ENCODE measurements around the gene OR6C4.
"Not testable (repeated sequence)": the region's sequence is repeated elsewhere in the genome, so short reads cannot be mapped to it uniquely, and the experiment has no call there.

The OR6C4 gene

DNA sequence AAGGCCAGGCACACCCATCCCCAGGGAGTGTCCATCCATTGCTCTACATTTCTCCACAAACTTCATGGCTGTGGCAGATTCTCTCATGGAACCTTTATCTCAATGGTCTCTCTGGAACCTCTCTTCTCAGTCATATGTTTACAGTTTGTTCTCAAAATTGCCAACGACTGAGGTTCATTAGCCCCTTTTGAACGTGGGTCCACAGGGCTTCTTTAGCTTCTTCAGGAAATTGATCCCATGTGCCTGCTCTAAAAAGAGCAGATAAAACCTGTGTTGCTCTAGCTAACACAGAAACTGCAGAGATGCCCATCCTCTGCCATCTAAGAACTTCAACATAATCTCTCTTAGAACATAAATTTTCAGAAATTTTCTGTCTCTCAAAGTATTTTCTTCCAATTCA is at the start of gene OR6C4:
Gene OR6C4 (plus strand): TSS at position 301 of the 400 bp plus-strand sequence. CDS start 1,625 bp downstream, outside the sequence.
- no peak for DNase-seq (ENCODE audit: low read depth)

GRCh38 chr12:55499810-55500252 is 49.6 kb upstream of the OR6C4 start:
- no peak for DNase-seq (ENCODE audit: low read depth)

GRCh38 chr12:55501601-55502000 is 47.8 kb upstream of the OR6C4 start:
- DNase-seq (ENCODE audit: low read depth): no peak

DNA sequence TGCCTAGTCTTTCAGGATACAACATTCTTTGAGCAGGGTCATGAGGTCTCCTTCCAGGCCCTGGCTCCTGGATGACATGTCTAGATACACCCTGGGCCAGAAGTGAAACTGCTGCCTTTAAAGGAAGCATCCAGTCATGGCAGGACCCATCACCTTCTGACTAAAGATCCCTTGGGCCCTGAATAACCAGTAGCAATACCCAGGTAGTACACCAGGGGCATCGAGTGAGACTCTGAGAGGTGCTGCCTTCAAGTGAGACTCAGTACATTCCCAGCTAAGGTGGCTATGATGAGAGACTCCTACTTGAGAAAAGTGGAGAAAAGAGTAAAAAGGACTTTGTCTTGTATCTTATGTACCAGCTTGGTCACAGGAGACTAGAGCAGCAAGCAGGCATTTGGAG is 33.7 kb upstream of the OR6C4 start:
- DNase-seq (ENCODE audit: low read depth): no peak

DNA sequence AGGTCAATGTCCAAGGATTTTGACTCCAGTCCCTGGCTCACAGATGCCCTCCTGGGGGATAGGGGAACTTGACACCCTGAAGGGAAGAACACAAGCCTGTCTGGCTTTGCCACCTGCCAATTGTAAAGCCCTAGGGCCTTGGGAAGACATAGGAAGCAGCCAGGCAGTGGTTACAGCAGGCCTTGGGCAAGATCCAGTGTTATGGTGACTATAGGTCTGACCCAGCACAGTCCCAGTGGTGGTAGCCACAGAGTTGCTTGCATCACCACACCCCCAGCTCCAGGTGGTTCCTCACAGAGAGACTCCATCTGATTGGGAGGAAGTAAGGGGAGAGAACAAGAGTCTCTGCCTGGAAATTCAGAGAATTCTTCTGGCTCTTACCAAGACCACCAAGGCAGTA is 33.0 kb upstream of the OR6C4 start:
- DNase-seq (ENCODE audit: low read depth): no peak

- DNase-seq (ENCODE audit: low read depth): not testable (repeated sequence)
These were observed 1.2 kb upstream of the OR6C4 start for GRCh38 chr12:55548235-55548634.

GRCh38 chr12:55548756-55549155 is 646 bp upstream of the OR6C4 start:
- DNase-seq (ENCODE audit: low read depth): no peak

- no peak for DNase-seq (ENCODE audit: low read depth)
These were observed 4.9 kb downstream of the OR6C4 start for GRCh38 chr12:55554296-55554695.

- not testable (repeated sequence) for DNase-seq (ENCODE audit: low read depth)
These were observed 20.7 kb downstream of the OR6C4 start for GRCh38 chr12:55570060-55570459.

GRCh38 chr12:55570689-55571088 is 21.3 kb downstream of the OR6C4 start:
- DNase-seq (ENCODE audit: low read depth): not testable (repeated sequence)

- DNase-seq (ENCODE audit: low read depth): no peak
These were observed 22.8 kb downstream of the OR6C4 start, which contains the start of gene OR2AP1 for GRCh38 chr12:55572168-55572567. OR2AP1 (plus strand) TSS chr12:55572468; CDS start chr12:55574415, 1,947 bp downstream.

DNA sequence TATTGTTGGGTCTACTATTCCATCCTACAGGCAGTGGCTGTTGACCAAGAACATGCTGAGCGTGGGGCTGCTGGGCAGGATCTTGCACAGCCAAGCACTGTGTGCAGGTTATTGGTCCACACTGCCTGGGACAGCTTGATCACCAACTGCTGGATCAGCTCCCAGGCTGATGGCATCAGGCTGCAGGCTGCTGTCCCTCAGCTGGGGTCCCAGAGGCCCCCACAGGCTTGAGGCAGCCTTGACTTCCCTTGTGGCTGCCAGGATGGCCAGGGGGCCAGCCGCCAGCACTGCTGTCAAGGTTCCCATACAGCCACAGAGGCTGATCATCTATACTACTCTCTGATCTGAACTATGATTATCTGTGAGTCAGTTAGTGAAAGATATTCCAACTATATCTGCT is 32.7 kb downstream of the OR6C4 start:
- DNase-seq (ENCODE audit: low read depth): no peak

- no peak for DNase-seq (ENCODE audit: low read depth)
These were observed 36.4 kb downstream of the OR6C4 start for GRCh38 chr12:55585817-55586216.

DNA sequence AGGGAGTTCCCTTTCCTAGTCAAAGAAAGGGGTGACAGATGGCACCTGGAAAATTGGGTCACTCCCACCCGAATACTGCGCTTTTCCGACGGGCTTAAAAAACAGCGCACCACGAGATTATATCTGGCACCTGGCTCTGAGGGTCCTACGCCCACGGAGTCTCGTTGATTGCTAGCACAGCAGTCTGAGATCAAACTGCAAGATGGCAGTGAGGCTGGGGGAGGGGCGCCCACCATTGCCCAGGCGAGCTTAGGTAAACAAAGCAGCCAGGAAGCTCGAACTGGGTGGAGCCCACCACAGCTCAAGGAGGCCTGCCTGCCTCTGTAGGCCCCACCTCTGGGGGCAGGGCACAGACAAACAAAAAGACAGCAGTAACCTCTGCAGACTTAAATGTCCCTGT is 40.8 kb downstream of the OR6C4 start:
- not testable (repeated sequence) for DNase-seq (ENCODE audit: low read depth)

Measured in GM04503 (cell line).